G401.6 (cell line): ENCODE results near the gene VEZF1.
A peak's percentile ranks its signal among the peaks of the same experiment; 100 is the strongest.

Source experiments
- FAIRE-seq: peaks from 2 replicates; lab custom pipeline; 2012; peaks lifted over from hg19 to GRCh38; lab: Jason Lieb, UNC

Gene VEZF1, protein sequence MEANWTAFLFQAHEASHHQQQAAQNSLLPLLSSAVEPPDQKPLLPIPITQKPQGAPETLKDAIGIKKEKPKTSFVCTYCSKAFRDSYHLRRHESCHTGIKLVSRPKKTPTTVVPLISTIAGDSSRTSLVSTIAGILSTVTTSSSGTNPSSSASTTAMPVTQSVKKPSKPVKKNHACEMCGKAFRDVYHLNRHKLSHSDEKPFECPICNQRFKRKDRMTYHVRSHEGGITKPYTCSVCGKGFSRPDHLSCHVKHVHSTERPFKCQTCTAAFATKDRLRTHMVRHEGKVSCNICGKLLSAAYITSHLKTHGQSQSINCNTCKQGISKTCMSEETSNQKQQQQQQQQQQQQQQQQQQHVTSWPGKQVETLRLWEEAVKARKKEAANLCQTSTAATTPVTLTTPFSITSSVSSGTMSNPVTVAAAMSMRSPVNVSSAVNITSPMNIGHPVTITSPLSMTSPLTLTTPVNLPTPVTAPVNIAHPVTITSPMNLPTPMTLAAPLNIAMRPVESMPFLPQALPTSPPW

DNA sequence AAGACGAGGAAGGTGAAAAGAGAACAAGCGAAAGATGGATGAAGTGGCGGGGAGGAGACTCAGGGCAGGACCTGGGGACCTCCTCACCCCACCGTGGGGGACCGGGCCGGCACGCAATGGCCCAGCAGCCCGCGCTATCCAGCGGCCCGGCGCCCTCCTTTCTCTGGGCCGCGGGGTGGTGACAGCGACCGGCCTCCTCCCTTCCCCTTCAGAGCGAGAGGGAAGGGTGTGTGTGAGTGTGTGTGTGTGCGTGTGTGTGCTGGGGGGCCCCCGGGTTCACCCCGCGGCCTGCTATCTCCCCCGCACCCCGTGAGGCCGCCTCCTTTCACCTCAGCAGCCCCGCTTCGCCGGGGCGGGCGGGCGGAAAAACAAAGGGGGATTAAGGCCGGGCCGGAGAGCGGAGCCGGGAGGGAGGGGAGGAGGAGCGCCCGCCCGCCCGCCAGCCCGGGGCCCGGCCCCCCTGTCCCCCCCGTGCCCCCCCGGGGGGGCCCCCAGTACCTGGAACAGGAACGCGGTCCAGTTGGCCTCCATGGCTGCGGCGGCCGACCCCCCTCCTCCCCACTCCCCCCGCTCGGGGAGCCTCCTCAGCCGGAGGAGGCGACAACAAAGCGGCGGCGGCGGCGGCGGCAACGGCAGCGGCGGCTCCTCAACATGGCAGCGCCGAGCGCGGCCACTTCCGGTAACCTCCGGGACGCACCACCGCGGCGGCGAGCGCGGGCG is at the start of gene VEZF1:
VEZF1 (minus strand) TSS at position 674 of the 720 bp plus-strand sequence; CDS start at position 531, 143 bp downstream.
- no peak for FAIRE-seq

DNA sequence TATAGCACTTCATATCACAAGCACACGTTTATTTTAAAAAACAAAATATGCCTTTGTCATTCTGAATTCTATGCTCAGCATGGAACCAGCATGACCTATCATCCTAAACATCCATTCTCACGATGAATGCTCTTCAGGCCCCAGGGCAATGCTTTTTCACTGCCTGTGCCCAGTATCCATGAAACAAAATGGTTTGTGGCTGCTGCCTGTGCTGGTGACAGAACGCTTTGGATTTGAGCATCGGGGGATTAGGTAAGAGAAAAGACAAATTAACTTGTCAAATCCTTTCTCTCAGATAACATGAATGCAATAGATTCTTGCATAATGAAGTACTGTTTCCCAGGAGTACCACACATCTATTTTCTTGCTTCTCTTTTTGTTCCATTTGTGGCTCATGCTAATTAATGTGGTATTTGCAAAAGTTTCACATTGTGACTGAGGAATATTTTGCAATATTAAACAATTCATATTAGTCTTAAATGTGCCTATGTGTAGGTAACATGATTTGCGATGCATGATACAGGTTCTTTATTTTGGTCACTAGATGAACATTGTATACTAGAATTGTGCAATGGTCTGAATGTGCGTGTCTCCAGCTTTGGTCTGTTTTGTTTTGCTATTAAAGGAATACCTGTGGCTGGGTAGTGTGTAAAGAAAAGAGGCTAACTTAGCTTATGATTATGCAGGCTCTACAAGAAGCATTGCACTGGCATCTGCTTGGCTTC is 44.8 kb upstream of the VEZF1 start:
- FAIRE-seq: no peak

DNA sequence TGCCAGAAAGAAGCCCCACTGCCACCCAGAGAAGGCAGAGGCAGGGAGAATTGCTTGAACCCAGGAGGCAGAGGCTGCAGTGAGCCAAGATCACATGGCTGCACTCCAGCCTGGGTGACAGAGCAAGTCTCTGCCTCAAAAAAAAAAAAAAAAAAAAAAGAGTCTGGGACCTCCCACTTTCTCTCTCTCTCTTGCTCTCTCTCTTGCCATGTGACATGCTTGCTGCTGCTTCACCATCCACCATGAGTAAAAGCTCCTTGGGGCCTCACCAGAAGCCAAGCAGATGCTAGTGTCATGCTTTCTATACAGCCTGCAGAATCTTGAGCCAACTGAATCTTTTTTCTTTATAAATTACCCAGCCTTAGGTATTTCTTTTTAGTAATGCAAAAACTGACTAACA is 40.5 kb upstream of the VEZF1 start:
- no peak for FAIRE-seq

DNA sequence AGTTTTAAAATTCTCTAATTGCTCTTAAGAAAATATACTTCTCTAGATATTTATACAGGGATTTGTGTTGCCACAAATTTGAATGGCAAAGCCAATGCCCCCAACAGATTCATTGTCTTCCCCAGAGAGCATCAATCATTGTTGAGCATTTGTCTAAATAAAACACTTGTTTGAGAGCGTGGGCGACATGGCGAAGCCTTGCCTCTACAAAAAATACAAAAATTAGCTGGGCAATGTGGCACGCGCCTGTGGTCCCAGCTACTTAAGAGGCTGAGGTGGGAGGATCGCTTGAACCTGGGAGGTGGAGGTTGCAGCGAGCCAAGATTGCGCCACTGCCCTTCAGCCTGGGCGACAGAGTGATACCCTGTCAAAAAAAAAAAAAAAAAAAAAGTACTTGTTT is 32.3 kb upstream of the VEZF1 start:
- no peak for FAIRE-seq

DNA sequence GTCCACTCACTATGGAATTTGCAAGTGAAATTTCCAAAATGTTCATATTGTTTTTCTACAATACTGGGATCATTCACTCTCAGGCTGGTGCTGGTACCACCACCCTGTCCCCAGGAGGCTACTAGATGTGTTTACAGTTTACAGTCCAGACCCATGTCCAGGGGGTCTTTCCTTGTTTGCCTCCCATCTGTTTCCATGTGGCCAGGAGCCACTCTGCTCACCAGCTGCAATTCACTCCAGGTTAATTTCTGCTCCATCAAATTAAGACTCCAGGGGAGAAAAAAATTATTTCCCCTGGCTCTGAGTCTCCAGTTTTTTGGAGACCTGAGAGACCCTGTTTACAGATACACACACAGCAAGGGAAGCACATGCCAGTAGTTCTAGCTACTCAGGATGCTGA is 31.5 kb upstream of the VEZF1 start:
- FAIRE-seq: no peak

DNA sequence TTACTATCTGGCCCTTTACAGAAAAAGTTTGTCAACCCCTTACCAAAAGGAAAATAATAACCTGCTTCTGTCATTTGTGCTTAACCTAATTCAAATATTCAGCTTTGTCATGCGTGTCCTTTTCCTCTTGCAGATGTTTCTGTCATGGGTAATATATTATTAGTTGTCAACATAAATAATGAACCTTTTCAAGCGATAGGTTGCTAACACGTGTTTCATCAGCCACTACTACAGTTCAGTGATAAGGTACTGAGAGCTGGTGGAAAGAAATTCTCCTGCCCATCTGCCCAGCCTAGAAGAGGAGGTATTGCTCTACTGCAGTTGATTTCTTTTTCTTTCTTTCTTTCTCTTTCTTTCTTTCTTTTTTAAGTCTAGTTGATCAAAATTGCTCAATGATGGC is 31.0 kb upstream of the VEZF1 start:
- no peak for FAIRE-seq

DNA sequence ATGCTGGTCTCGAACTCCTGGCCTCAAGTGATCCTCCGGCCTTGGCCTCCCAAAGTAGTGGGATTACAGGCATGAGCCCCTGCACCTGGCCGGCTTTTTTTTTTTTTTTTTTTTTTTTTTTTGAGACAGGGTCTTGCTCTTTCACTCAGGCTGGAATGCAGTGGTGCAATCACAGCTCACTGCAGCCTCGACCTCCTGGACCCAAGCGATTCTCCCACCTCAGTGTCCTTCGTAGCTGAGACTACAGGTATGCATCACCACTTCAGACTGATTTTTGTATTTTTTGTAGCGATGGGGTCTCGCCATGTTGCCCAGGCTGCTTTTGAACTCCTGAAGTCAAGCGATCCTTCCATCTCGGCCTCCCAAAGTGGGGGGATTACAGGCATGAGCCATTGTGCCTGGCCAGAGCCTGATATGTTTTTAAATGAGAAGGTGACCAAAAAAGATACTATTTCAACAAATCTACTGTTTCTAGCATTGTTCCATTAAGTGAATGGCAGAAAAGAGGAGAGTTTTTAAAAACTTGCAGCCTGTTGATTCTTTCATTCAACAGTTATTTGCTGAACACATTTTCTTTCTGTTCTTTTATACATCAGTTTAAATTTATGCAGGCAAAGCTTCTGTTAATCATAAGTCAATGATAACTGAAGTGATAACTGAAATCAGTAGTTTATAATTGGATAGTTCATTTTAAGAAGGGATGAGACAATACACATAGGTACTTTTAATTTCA is 22.2 kb upstream of the VEZF1 start:
- no peak for FAIRE-seq

DNA sequence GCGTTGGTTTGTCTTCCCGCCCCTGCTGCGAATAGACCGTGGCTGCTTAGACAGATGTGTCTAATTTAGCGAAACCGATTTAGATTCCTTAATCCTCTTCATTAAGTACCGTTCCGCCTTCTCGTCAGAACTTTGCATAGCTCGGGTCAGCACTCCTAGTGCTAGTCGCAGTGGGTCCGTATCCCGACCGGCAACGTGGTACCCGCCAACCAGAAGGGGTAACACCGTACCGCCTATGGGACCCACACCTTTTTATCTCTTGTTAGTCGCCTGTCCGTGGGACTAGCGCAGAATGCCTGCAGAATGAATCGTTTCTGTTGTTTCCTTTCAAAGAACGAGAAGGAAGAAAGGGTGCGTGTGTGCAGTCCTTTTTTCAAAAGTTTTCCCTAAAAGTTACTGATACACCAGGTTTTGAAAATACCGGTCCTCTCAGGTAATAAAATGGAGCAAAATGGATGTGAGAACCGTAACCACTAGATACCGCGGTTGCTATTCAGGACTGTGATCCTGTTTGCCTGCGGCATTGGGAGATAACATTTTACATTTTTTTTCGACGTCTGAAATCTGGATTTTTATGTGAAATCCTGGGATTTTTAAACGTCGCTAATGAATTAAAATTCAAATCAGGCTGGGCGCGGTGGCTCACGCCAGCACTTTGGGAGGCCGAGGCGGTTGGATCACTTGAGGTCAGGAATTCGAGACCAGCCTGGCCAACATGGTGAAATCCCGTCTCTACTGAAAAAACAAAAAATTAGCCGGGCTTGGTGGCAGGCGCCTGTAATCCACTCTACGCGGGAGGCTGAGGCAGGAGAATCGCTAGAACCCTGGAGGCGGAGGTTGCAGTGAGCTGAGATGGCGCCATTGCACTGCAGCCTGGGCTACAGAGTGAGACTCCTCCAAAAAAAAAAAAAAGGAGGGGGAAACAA is 20.0 kb upstream of the VEZF1 start:
- no peak for FAIRE-seq

DNA sequence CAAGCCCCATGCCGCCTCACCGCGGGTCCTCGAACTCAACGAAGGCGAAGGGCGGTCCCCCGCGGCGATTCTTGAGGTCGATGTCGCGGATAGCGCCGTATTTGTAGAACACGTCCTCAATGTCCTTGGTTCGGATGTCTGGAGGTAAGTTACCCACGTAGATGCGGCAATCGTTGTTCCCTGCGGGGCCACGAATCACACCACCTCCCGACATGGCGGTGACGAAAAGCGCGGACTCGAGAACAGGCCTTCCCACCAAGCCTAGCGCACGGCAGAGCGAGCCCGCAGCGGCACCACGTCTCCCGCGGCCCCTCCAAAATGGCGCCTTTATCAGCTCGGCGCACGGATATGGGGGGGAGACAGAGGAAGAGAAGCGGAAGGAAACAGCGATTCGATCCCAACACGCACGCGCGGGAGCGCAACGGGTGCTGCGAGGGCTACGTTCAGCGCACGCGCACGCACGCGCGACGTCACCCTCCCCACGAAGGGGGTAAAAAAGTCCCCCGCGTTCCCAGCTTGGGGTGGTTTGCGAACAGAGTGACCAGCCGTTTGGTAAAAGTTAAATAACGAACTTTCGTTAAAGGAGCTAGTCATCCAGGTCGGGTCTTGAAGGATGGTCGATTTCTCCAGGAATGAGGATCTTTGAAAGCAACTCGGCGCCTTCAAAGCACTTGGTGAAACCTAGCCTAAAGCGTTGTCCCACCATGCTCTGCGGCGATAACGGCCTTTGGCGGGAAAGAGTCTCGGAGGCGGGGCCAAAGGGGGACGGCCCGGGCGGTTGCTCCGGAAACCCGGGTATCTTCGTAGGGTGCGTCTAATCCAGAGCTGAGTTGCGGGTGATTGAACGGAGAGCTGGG is 19.1 kb upstream of the VEZF1 start, which contains the start of gene SRSF1:
SRSF1 (minus strand) TSS at position 323 of the 857 bp plus-strand sequence; CDS start at position 214, 109 bp downstream.
- peak; percentile 87 for FAIRE-seq

DNA sequence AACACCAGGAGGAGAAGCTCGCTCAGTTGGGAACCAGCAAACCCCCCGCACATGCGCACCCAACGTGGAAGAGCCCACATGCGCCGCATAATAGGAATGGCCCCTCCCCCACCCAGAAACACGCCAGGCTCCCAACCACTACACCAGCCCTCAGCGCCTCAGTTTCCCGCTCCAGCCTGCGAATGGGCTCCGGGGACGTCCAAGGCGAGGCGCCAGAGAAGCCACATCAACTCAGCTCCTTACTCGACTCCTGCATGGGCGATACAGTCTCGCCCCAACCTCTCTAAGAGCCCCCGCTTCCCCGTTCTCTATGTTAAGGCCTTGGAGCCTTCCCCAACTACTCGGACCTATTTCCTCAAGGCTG is 18.5 kb upstream of the VEZF1 start:
- no peak for FAIRE-seq

DNA sequence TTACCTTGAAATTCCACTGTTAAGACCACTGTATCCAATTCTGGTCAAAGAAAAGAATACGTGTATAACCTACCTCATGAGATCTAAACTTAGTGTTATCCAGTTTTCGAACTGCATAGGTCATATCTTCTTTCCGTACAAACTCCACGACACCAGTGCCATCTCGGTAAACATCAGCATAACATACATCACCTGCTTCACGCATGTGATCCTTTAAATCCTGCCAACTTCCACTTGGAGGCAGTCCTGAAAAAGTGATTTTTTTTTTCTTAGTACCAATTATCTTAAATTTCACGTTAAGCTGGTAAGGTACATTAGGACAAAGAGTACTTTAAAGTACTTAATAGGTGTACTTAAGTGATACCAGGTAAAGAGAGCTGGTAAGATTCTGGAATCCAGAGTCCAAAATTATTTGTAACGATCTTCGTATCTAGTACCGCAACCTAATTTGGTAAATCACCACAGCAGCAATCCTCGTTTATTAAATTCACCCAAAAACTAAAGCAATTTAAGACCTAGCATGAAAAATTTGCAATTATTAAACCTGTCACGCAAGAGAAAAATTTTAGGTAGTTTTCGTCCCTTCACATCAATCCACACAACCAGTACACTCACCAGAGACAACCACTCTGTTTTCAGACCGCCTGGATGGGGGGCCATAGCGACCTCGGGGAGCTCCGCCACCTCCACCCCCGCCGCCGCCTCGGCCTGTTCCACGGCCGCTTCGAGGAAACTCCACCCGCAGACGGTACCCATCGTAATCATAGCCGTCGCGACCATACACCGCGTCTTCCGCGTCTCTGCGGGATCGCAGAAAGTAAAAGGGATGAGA is 17.9 kb upstream of the VEZF1 start:
- no peak for FAIRE-seq

DNA sequence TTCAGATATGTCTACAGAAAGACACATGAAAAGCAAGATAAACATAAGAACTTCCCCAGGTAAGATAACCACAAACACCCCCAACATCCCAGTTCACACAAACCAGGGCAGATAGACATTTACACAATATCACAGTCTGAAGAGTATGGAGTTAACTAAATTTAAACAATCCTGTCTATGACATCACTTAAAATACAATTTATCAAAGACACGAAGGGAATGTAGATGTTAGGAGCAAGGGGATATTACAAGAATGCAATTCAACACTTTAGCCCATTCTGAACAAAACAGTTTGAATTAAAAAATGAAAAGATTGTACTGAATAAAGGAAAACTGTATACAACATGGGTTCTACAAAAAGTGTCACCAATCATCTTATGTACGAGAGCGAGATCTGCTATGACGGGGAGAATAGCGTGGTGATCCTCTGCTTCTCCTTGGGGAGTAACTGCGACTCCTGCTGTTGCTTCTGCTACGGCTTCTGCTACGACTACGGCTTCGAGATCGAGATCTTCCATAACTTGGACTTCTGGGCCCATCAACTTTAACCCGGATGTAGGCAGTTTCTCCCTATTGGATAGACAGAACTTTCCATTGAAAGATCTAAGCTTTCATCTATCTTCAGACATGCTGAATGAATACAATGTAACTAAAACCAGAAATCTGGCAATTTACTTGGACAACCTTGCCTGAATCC is 17.1 kb upstream of the VEZF1 start:
- no peak for FAIRE-seq

DNA sequence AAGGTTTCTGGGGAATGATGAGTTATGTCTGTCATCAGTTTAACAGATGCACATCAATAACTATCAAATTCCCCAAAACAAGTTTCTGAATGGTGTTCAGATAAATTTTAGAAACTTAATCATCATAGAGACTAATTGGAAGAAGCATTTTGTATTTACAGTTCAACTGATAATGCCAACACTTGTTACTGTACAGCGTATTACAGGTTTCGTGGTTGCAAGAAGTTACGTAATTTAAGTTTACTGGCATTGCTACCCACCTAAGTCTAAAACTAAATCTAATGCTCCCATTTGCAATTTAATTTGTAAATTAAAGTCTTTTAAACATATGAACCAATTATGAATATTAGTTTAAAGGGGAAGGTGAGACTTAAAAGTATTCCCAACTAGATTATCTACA is 16.0 kb upstream of the VEZF1 start:
- FAIRE-seq: no peak

DNA sequence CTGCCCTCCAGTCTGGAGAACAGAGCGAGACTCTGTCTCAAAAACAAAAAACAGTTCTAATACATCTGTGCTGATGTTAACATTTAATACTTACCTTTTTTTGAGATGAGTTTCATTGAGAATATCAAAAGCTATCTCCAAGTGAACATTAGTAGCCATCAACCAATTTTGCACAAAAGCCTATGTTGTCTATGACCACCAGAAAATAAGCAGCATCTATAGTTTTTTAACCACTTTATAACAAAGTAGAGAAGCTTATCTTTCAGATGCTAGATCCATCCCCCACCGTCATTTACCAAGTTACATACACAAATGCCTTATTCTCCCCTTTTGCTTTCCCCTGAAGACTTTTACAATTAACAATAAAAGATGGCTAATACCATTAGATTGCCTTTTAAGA is 14.9 kb upstream of the VEZF1 start:
- no peak for FAIRE-seq

DNA sequence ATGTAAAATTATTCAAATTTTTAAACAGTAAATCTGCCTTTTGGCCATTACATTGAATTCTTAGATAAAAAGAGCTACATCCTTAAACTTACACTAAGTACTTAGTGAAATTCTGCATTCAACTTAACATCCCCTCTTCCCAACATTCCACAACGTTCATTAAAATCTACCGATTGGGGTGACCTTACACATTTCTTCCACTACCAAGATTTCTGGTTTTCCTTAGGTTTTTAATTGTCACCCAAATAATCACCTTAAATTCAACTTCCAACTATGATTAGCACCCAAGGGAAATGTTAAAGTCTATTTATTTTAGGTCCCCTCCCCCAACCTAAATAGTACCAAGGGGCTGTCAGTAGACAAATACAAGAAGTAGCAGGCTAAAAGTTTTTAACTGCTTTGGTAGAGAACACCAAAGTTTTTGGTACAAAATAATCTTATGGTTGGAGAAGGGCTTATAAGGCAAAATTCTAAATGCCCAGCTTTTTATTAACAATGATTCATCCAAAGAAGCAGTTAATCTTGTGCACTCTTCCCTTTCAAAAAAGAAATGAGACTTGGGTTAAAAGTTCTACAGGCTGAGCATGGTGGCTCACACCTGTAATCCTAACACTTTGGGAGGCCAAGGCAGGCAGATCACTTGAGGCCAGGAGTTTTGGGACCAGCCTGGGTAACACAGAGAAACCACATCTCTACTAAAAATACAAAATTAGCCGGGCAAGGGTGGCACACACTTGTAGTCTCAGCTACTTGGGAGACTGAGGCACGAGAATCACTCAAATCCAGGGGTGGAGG is 14.3 kb upstream of the VEZF1 start:
- FAIRE-seq: no peak

DNA sequence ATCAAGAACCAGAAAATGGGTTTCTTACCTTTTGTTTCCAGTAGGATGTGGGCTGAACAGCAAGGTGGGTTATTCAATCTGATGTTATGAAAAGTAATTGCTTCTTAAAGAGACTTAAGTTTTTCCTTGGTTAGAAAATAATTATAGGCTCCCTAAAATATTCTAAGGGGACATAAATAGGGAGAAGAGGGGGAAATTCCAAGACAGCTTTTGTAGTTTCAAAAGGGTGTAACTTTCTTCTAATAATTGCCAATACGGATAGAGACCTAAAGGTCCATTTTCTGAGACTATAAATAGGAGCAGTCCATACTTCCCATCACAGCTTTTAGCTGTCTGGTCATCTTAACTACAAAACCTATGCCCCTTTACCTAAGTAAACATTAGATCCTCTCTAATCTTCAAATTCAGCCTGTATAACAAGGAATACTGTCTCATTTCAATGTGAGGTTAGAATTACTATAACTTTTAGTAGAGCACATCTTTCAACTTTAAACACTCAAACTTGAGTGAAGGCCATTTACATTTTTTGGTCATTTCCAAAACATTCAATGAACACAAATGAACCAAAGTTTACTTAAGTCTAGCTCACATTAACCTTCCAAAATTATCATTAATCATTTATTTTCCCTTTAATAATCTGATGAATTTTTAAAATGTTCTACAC is 13.5 kb upstream of the VEZF1 start:
- peak; percentile 46 for FAIRE-seq

DNA sequence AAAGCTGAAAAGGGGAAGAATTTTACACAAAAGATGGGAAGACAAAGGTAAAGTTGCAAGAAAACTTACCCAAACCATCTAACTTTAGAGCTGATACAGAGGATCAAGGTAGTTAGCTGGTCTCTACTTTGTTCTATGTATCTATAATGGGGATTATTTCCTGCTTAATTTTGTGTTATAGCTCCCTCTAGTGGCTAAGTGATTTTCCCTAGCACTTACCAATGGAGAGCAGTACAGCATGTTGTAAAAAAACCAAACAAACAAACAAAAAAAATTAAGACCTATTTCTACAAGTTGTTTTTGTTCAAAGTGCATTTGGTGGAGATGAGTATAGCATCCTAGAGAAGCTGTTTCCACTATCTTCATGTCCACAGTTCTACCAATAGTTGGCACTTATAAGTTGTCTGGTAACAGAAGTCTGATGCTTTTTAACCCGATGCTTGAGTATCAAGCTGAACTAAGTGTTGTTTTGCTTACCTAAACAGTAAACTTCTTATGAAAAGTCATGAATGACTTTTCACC is 11.5 kb upstream of the VEZF1 start:
- FAIRE-seq: peak; percentile 95
